Tongue (tissue), 2 donors: Measurements from ENCODE around the gene PCGF3. TPM values are rescaled to one million over a fixed set of nuclear protein-coding genes. Genes with fewer than 3 reads are reported as not detected.

ENCODE experiments used
- DNase-seq: peaks from one replicate; pipeline ENCODE4 v3.0.0-alpha.2; 2015
- total RNA-seq: library from RNA; depleted of rRNA; stranded (reverse); fragments of >200 nt; gene quantifications from one replicate; pipeline ENCODE4 v1.2.3, GENCODE V29; 2014

PCGF3 gene, protein sequence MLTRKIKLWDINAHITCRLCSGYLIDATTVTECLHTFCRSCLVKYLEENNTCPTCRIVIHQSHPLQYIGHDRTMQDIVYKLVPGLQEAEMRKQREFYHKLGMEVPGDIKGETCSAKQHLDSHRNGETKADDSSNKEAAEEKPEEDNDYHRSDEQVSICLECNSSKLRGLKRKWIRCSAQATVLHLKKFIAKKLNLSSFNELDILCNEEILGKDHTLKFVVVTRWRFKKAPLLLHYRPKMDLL
- total RNA-seq = 62.0 TPM

DNA sequence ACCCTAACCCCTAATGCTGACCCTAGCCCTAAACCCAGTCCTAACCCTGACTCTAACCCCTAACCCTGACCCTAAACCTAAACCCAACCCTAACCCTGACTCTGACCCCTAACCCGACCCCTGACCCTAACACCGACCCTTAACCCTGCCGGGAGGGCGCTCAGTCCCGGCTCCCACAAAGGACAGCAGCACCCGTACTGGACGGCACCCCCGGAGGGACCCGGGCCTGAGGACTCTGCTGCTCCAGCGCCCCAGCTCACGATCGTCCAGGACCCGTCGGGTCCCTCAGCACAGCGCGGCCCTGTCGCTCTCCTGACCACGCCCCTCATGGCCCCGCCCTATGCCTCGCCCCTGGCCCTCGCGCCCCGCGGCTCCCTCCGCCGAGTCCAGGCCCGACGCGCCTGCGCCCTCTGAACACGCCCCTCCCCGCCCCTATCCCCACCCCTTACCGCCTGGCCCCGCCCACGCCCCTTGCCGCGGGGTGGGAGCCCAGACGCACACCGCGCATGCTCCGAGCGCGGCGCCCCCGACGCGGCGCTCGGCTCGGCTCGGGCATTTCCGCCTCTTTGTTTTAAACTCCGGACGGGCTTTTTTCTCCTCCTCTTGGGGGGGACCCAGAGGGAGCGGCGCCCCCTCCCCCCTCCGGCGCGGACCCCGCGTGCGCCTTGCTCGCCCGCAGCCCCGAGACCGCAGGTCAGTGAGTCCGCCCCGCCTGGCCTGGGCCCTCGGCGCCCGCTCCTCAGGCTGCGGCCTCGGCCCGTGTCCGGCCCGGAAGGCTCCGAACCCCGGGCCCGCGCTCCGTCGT, at the start of gene PCGF3:
Gene PCGF3 (plus strand): TSS at position 555 of the 805 bp plus-strand sequence. CDS start 27,849 bp downstream, outside the sequence.
- peak; percentile 98 for DNase-seq

DNA sequence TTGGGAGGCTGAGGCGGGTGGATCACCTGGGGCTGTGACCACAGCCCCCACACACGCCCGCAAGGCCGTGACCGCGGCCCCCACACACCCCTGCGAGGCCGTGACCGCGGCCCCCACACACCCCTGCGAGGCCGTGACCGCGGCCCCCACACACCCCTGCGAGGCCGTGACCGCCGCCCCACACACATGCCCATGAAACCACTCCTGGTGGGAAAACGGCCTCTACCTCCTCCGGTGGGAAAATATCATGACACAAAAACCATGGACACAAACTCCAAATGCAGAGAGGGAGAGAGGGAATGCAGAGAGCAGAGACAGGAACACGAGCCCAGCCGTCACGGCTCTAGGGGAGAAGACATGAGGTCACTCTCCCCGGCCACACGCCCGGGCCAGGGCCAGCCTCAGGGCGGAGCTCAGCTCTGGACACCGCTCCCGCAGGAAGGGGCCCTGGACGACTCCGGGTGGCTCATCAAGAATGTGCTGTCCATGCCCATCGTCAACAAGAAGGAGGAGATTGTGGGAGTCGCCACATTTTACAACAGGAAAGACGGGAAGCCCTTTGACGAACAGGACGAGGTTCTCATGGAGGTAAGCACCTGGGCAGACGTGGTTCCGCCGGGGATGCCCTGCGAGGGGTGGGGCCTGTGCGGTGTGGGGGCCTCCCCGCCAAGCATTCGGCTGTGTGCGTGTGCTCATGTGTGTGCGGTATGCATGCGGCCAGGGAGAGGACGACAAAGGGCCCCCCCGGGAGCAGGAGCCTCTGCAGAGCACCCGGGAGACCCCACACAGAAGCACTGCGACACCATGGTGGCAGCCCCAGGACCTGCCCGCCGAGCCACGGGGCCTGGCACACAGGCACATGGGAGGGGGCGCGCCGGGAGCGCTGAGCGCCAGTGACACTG, 48.9 kb upstream of the PCGF3 start:
- no peak for DNase-seq

DNA sequence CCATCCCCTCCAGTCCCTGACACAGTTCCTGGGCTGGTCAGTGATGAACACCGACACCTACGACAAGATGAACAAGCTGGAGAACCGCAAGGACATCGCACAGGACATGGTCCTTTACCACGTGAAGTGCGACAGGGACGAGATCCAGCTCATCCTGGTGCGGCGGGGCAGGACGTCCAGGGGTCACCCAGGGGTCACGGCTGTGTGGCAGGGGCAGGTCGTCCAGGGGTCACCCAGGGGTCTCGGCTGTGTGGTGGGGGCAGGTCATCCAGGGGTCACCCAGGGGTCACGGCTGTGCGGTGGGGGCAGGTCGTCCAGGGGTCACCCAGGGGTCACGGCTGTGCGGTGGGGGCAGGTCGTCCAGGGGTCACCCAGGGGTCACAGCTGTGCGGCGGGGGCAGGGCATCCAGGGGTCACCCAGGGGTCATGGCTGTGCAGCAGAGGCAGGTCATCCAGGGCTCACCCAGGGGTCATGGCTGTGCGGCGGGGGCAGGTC, 48.2 kb upstream of the PCGF3 start:
- DNase-seq = no peak

- DNase-seq = no peak
These were observed 47.6 kb upstream of the PCGF3 start for GRCh38 chr4:657834-658667.

GRCh38 chr4:658681-659667, 46.7 kb upstream of the PCGF3 start:
- no peak for DNase-seq

DNA sequence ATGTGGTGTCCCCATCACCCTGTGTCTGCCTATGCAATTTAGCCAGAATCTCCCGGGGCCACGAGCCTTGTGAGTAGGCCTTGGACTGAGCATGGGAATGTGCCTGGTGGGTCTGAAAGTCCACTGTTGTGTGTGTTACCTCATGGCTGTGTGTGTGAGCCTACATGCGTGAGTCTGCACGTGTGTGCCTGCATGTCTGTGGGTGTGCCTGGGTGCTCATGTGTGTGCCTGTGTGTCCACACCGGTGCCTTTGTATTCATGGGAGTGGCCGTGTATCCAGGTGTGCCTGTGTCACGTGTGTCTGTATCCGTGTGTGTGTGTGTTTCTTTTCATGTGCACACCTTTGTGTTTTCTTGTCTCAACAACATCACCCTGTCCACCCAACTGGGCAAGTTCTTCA, 45.8 kb upstream of the PCGF3 start:
- DNase-seq = no peak

- DNase-seq = no peak
These were observed 45.2 kb upstream of the PCGF3 start for GRCh38 chr4:660401-660800.

DNA sequence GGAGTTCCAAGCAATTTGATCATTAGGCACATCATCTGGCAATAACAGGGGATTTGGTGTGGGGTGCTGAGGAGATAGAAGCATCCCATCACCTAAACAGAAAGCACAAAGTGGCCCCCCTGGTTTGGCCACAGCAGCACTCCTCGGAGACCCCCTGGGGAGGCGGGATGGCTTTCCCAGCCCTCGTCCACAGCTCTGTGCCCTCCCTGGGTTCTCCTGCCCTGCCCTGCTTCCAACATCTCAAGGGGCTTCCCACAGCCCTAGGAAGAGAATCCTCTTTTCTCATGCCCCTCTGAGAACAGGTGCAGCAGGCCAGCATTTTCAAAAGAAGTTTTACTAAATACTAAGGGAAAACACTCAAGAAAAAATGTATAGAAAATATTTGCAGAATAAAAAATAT, 44.4 kb upstream of the PCGF3 start:
- DNase-seq = no peak

GRCh38 chr4:661881-662761, 43.5 kb upstream of the PCGF3 start:
- DNase-seq = no peak

GRCh38 chr4:663046-663437, 42.6 kb upstream of the PCGF3 start:
- no peak for DNase-seq

DNA sequence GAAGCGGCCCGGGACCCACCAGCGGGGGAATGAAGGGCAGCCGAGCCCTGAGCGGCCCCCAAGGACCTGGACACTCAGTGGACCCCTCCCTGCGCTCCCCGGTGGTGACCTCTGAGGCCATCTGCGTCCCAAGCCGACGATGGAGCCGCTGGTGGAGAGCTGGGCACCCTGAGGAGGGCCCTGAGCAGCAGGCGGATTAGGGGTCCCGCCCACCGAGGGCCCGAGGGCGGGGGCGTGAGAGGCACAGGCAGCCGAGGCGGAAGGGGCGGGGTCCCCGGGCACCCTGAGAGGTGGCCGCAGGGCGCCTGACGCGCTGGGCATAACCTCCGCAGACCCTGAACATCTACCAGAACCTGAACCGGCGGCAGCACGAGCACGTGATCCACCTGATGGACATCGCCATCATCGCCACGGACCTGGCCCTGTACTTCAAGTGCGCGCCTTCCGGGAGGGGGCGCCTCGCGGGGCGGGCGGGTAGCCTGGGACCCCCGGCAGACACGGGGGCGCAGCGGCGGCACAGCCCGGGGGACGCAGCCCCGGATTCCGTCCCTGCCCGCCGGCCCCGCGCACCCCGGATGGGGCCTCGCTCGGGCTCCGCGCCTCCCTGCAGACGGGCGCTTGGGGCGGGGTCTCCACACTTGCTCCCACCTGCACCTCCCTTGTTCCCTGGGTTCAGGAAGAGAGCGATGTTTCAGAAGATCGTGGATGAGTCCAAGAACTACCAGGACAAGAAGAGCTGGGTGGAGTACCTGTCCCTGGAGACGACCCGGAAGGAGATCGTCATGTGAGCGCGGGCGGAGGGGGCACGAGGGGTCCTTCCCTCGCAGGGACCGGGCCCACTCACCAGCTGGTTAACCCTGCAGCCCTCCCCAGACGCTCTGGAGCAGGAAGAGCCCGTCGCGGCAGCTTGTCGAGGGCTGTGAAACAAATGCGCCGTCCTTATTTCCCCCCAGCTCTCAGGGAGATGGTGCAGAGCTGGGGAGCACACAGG, 41.9 kb upstream of the PCGF3 start:
- peak; percentile 83 for DNase-seq

- DNase-seq = no peak
These were observed 40.9 kb upstream of the PCGF3 start for GRCh38 chr4:664713-665231.

GRCh38 chr4:665381-665750, 40.3 kb upstream of the PCGF3 start:
- no peak for DNase-seq

- DNase-seq = no peak
These were observed 39.7 kb upstream of the PCGF3 start for GRCh38 chr4:665751-666435.

DNA sequence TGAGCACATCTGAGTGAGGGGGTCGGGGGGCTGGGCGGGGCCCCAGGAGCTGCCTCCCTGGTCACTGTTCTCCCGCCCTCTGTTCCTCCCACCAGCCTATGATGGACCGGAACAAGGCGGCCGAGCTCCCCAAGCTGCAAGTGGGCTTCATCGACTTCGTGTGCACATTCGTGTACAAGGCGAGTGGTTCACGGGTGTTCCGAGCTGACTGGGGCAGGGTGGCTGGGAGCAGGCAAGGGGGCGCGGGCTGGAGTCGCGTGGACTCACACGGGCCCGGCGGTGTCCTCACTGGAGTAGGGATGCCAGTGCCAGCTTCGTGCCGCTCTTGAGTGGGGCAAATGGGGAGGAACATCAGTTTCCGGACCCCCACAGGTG, 39.2 kb upstream of the PCGF3 start:
- no peak for DNase-seq

GRCh38 chr4:666822-667544, 38.6 kb upstream of the PCGF3 start:
- no peak for DNase-seq

- DNase-seq = no peak
These were observed 38.1 kb upstream of the PCGF3 start for GRCh38 chr4:667545-667925.
